ENCODE data around the gene ABCG2. TPM values are rescaled to one million over a fixed set of nuclear protein-coding genes. Genes with fewer than 3 reads are reported as not detected.

ABCG2 gene
- total RNA-seq, 1 experiment from 2014 or later = 310 TPM

DNA sequence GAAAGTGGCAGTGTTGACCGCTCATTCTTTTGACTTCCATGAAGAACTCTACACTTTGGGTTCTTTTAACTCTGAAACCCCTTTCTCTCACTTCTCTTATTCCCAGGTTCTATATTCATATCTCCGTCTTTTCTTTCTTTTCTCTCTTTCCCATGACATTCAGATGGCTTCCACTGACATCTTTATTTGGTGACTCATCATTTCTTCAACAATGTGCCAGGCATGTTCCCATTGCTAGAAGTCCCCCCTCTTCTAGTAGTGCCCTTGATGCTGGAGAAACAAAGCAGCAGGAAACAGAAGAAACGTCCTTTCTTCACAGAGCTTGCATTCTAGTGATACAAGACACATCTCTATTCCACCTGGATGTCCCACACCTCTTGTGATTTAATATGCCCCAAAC is 117.7 kb downstream of the ABCG2 start:
- no peak for DNase-seq (ENCODE audit: low spot score)
- in situ Hi-C loops (cut with HindIII; ENCODE audit: low sequenced_read_pairs) = no loop called here

Other genes starting within 250 kb of the ABCG2 start
- 568 and 639 TPM in 2 replicates for gene SPP1, start 182.9 kb downstream of the ABCG2 start, total RNA-seq (2014; rRNA removed; shearing (Covaris generic))
- gene PKD2, start 151.0 kb downstream of the ABCG2 start, total RNA-seq (2014; rRNA removed; shearing (Covaris generic)) = 16.7 and 46.4 TPM in 2 replicates
- 21.2 and 21.4 TPM in 2 replicates for gene PPM1K, start 125.9 kb upstream of the ABCG2 start, total RNA-seq (2014; rRNA removed; shearing (Covaris generic))
- 5.5 and 6.5 TPM in 2 replicates for gene HERC6, start 220.2 kb upstream of the ABCG2 start, total RNA-seq (2014; rRNA removed; shearing (Covaris generic))

Data from G401 (cell line).